ENCODE measurements around the gene FANCC.

GRCh38 chr9:95087659-95088242 is 229.8 kb downstream of the FANCC start:
- TF ChIP-seq EZH2phosphoT487 (IDR thresholded peaks at IDR 0.05; ENCODE audit: low read depth, severe bottlenecking, unreplicated experiment): no peak
- TF ChIP-seq, protein P1, sequence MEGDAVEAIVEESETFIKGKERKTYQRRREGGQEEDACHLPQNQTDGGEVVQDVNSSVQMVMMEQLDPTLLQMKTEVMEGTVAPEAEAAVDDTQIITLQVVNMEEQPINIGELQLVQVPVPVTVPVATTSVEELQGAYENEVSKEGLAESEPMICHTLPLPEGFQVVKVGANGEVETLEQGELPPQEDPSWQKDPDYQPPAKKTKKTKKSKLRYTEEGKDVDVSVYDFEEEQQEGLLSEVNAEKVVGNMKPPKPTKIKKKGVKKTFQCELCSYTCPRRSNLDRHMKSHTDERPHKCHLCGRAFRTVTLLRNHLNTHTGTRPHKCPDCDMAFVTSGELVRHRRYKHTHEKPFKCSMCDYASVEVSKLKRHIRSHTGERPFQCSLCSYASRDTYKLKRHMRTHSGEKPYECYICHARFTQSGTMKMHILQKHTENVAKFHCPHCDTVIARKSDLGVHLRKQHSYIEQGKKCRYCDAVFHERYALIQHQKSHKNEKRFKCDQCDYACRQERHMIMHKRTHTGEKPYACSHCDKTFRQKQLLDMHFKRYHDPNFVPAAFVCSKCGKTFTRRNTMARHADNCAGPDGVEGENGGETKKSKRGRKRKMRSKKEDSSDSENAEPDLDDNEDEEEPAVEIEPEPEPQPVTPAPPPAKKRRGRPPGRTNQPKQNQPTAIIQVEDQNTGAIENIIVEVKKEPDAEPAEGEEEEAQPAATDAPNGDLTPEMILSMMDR (IDR thresholded peaks at IDR 0.05; ENCODE audit: poor library complexity): no peak
